GM18907 (cell line): ENCODE results near the gene GJB3.
"Not testable (repeated sequence)": the region's sequence is repeated elsewhere in the genome, so short reads cannot be mapped to it uniquely, and the experiment has no call there.

Source experiments
- ATAC-seq: cut with Tn5 transposase; IDR thresholded peaks from one replicate; pipeline ENCODE4 v1.9.1; 2021; ENCODE audit warnings: mild to moderate bottlenecking, moderate library complexity; ENCODE audit not compliant: unreplicated experiment

The GJB3 gene

DNA sequence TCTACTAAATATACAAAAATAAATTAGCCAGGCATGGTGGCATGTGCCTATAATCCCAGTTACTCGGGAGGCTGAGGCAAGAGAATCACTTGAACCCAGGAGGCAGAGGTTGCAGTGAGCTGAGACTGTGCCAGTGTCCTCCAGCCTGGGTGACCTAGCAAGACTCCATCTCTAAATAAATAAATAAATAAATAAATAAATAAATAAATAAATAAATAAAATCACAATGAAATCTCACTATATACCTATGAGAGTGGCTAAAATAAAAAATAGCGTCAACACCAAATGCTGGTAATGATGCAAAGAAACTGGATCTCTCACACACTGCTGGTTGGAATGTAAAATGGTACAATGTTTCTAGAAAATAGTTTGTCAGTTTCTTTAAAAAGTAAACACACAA, 37.8 kb downstream of the GJB3 start:
- ATAC-seq, result not testable (repeated sequence)

DNA sequence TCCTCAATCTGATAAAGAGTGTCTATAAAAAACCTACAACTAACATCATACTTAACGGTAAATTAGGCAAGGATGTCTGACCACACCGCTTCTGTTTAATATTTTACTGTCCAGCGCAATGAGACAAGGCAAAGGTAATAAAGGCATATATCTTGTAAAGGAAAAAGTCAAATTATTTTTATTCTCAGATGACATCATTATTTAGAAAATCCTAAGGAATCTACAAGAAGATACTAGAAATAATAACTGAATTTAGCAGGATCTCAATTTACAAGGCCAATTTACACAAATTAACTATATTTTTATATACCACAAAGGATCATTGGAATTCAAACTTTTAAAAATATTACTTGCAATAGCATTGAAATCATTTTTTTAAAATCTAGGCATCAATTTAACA, 41.2 kb downstream of the GJB3 start:
- no peak for ATAC-seq

DNA sequence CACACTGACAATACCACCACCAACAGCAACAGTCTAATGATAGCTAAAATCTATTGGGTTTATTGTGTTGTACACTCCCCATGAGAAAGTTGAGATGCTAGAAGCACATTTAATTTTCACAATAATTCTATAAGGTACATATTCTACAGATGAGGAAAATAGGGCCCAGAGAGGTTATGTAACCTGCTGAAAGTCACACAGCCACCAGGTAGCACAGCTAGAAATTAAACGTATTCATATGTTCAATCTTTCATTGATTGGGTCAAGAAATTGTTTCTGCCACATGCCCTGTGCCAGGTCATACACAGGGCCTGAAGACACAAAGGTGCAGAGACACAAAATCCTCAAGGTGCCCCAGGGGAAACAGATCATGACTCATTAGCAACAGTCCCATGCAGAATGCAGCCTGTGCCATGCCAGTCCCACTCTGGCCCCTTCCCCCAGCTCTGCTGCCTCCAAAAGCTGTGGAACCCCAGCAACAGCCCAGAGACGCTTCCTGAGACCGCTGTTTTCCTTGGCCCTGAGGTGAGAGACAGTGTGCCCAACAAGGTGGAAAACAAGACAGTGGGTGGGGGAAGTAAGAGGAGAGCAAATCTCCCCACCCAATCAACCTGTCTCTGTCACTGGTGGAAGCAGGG, 43.9 kb downstream of the GJB3 start:
- no peak for ATAC-seq

DNA sequence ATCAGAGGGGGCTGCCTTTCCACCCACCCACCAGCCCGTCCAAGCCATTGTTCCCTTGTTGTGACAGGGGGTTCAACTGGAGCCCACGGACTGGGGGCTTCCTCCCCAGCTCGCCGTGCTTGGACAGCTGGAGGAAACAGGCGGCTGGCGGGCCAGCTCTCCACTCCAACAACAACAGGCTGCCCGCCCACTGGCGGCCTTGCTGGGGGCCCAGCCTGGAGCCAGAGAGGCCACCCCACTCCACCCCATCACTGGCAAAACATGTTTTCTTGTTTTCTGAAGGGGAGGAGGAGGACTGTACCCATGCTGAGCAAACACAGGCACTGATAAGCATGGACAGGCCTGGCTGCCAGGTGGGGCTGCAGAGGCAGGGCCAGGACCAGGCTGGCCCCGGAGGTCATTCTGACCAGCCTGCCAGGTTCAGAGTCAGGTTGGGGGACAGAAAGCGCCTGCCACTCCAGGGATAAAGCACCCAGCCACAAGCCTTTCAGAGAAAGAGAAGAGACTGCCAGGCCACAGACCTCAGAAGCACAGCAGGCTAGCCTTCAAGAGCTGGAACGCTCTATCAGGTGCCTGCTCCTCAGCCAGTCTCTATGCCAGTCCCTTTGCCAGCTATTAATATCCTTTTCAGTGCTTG, 44.6 kb downstream of the GJB3 start:
- no peak for ATAC-seq

GRCh38 chr1:34827341-34827941, 46.4 kb downstream of the GJB3 start:
- no peak for ATAC-seq

DNA sequence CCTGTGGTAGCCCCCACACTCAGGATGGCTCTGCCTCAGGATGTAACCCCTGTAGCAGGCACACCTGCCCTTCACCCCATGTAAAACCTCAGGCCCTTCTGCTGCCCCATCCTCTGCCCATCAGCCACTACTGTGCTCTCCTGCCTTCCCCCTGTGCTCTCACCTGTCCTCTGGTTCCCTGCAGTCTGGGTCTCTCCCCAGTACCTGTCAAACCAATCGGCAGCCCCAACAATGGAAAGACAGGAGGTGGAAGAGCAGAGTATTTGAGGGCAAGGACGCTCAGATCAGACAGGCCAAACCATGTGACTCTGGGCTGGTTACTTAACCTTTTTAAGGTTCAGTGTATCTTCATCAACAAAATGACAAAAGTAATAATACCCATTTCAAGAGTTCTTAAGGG, 47.6 kb downstream of the GJB3 start:
- no peak for ATAC-seq

DNA sequence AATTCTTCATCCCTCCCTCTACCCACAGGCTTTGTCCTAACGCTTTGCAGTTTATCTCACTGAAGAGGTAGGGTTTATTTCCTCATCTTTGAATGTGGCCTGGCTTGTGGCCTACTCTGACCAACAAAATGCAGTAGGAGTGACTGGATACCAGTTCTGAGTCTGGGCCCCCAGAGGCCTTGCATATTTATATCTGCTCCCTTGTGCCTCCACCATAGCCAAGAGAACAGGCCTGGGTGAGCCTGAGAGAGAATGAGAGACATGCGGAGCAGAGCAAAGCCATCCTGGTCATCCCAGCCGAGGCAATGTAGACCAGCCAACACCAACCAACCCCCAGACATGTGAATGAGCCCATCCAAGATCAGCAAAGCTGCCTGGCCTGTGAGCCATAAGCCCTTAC, 48.2 kb downstream of the GJB3 start:
- ATAC-seq, result no peak

DNA sequence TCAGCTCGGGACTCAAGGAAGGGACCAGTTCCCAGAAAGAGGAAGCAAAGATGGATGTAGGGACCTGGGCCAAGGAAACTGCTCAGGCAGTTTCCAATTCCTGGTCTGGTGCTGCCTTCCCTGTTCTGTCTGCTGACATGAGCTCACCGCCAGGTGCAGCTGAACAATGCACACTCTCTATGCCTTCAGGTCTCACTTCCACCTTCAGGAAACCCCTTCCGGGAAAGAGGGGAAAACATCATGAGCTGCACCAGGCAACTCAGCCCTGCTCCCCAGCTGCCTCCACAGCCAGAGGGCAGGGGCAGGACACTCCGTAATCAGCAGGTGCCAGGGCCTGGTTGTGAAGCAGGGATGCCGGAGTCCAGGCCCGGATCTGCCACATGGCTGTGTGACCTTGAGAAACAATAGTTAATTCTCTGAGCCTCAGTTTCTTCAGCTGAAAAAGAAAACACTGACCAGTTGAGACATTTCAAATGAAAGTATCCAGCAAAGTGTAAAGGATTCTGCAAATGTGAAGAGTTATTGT, 50.8 kb downstream of the GJB3 start:
- ATAC-seq, result no peak

DNA sequence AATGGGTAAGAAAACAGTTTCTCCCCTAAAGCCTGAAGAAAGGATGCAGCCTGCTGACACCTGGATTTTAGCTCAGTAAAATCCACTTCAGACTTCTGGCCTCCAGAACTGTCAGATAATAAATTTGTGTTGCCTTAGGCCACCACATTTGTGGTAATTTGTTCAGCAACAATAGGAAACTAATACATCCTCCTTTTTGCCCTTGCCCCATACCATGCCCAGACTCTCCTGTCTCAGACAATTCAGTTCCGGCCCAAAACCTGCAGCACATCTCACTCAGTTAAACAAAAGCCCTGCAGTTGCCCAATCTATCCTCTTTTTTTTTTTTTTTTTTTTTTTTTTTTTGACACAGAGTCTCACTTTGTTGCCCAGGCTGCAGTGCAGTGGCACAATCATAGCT, 52.7 kb downstream of the GJB3 start:
- ATAC-seq, result no peak
